DOHH2 (cell line): ENCODE measurements around the gene C14orf132.

Experiments used
- H3F3A ChIP-seq: fragments of 200-600 bp; sonication (generic), shearing (Covaris generic); 2 replicates; pipeline ENCODE4 v1.6.0; 2016; ENCODE audit warnings: antibody characterized with exemption, mild to moderate bottlenecking; ENCODE audit not compliant: control insufficient read depth, insufficient read depth
- H3K27ac ChIP-seq: fragments of 200-600 bp; sonication (generic); 2 replicates; pipeline ENCODE4 v1.5.1; 2014; ENCODE audit warnings: low read depth, mild to moderate bottlenecking, low read length, moderate library complexity
- H3K27me3 ChIP-seq: fragments of 200-600 bp; sonication (generic); 2 replicates; pipeline ENCODE4 v1.6.1; 2014; ENCODE audit warnings: mild to moderate bottlenecking, low read length, mixed read lengths; ENCODE audit not compliant: control insufficient read depth
- H3K36me3 ChIP-seq: fragments of 200-600 bp; sonication (generic); 2 replicates; pipeline ENCODE4 v1.6.1; 2014; ENCODE audit warnings: mild to moderate bottlenecking, low read length, moderate library complexity, mixed read lengths; ENCODE audit not compliant: control insufficient read depth
- H3K4me1 ChIP-seq: fragments of 200-600 bp; sonication (generic); 2 replicates; pipeline ENCODE4 v1.6.1; 2014; ENCODE audit warnings: mild to moderate bottlenecking, low read length, mixed read lengths; ENCODE audit not compliant: control insufficient read depth
- H3K4me2 ChIP-seq: fragments of 200-600 bp; sonication (generic); 2 replicates; pipeline ENCODE4 v1.6.0; 2014; ENCODE audit warnings: mild to moderate bottlenecking, low read length, moderate library complexity
- H3K4me3 ChIP-seq: fragments of 200-600 bp; sonication (generic); 2 replicates; pipeline ENCODE4 v1.5.1; 2014; ENCODE audit warnings: mild to moderate bottlenecking, low read length, mixed read lengths
- H3K79me2 ChIP-seq: fragments of 200-600 bp; sonication (generic); 2 replicates; pipeline ENCODE4 v1.6.1; 2014; ENCODE audit warnings: mild to moderate bottlenecking, low read length, mixed read lengths; ENCODE audit not compliant: control insufficient read depth
- H3K9me2 ChIP-seq: fragments of 200-600 bp; sonication (generic); replicated peaks from 2 replicates; pipeline ENCODE4 v1.6.1; 2014; ENCODE audit warnings: mild to moderate bottlenecking, low read length, mixed read lengths; ENCODE audit not compliant: control insufficient read depth
- H3K9me3 ChIP-seq: fragments of 200-600 bp; sonication (generic); 2 replicates; pipeline ENCODE4 v1.6.1; 2014; ENCODE audit warnings: antibody characterized with exemption, low read length, mixed read lengths; ENCODE audit not compliant: control insufficient read depth, insufficient read depth
- H4K20me1 ChIP-seq: fragments of 200-600 bp; sonication (generic); 2 replicates; pipeline ENCODE4 v1.6.0; 2014; ENCODE audit warnings: low read depth, mild to moderate bottlenecking, antibody characterized with exemption, low read length, moderate library complexity; ENCODE audit not compliant: control insufficient read depth, insufficient read depth
- EZH2phosphoT487 ChIP-seq: fragments of 200-600 bp; sonication (generic); IDR thresholded peaks from 2 replicates; pipeline ENCODE4 v1.6.1; 2017; ENCODE audit warnings: borderline replicate concordance, mild to moderate bottlenecking, antibody characterized with exemption, low read length, moderate library complexity, mixed read lengths
- TF ChIP-seq, protein P1 (sequence below): fragments of 200-600 bp; sonication (generic); IDR thresholded peaks from one replicate; pipeline ENCODE4 v1.5.1; 2014; ENCODE audit warnings: antibody characterized with exemption, mild to moderate bottlenecking, low read depth, low read length; ENCODE audit not compliant: poor library complexity, severe bottlenecking

C14orf132 gene

GRCh38 chr14:96134508-96134907, 95.3 kb downstream of the C14orf132 start:
- H3K9me2 ChIP-seq: no peaks in the 10 kb centered on the region

GRCh38 chr14:96135285-96135684, 96.1 kb downstream of the C14orf132 start:
- Histone ChIP-seq H3K4me3 (no peak overlapping the region), H3K9me2 (no peaks in the 10 kb centered on the region), H3K27ac (no peak overlapping the region), H4K20me1 (no peaks in the 10 kb centered on the region), H3K36me3 (no peaks in the 10 kb centered on the region), H3K4me2 (no peak overlapping the region), H3F3A (no peaks in the 10 kb centered on the region), H3K79me2 (no peaks in the 10 kb centered on the region), H3K9me3 (no peaks in the 10 kb centered on the region), H3K27me3 (0 out of 2 replicates have a peak, but pooled peaks cover 5% of the 10 kb centered on the region), H3K4me1 (0 out of 2 replicates have a peak, but pooled peaks cover 6% of the 10 kb centered on the region)
- TF ChIP-seq, protein P1, sequence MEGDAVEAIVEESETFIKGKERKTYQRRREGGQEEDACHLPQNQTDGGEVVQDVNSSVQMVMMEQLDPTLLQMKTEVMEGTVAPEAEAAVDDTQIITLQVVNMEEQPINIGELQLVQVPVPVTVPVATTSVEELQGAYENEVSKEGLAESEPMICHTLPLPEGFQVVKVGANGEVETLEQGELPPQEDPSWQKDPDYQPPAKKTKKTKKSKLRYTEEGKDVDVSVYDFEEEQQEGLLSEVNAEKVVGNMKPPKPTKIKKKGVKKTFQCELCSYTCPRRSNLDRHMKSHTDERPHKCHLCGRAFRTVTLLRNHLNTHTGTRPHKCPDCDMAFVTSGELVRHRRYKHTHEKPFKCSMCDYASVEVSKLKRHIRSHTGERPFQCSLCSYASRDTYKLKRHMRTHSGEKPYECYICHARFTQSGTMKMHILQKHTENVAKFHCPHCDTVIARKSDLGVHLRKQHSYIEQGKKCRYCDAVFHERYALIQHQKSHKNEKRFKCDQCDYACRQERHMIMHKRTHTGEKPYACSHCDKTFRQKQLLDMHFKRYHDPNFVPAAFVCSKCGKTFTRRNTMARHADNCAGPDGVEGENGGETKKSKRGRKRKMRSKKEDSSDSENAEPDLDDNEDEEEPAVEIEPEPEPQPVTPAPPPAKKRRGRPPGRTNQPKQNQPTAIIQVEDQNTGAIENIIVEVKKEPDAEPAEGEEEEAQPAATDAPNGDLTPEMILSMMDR: no peak
- TF ChIP-seq EZH2phosphoT487: no peak

More at GRCh38 chr14:96134508-96134907, 95.3 kb downstream of the C14orf132 start:
- Histone ChIP-seq H3K4me1 (0 out of 2 replicates have a peak, but pooled peaks cover 6% of the 10 kb centered on the region), H3K4me3 (no peak overlapping the region), H3K27ac (no peak overlapping the region), H3K9me3 (no peaks in the 10 kb centered on the region), H3K27me3 (0 out of 2 replicates have a peak, but pooled peaks cover 5% of the 10 kb centered on the region), H3K79me2 (no peaks in the 10 kb centered on the region), H4K20me1 (no peaks in the 10 kb centered on the region), H3K4me2 (no peak overlapping the region), H3F3A (no peaks in the 10 kb centered on the region), H3K36me3 (no peaks in the 10 kb centered on the region)
- no peak for TF ChIP-seq EZH2phosphoT487

DNA sequence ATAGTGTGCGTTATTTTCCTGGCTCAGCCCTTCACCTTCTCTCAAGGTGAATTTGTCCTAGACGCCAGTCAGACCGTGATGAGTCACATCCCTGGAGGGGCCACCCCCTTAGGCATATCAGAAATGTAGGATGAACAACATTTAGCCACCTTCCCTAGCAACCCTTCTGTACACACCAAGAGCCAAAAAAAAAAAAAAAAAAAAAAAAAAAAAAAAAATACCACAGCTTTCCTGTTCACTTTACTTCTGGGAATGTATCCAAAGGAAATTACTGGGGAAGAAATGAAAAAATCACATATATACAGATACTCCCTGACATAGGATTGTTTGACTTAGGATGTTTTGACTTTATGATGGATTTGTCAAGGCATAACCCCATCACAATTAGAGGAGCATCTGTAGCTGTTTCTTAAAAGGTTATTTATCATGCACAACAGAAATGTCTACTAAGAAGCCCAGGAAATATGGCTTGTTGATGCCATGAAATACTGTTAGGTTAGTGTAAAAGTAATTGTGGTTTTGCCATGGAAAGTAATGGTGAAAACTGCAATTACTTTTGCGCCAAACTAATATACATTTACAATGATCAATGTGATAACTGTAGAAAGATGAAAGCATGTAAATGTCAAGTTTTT, 97.3 kb downstream of the C14orf132 start:
- no peak overlapping the region for H3K4me3 ChIP-seq
- no peaks in the 10 kb centered on the region for H3K79me2 ChIP-seq
- H3K36me3 ChIP-seq: no peaks in the 10 kb centered on the region
- H3K27me3 ChIP-seq: 0 out of 2 replicates have a peak, but pooled peaks cover 5% of the 10 kb centered on the region
- no peak overlapping the region for H3K4me2 ChIP-seq
- TF ChIP-seq, protein P1: no peak
- H3K4me1 ChIP-seq: 0 out of 2 replicates have a peak, but pooled peaks cover 6% of the 10 kb centered on the region
- no peak overlapping the region for H3K27ac ChIP-seq
- no peaks in the 10 kb centered on the region for H3K9me3 ChIP-seq
- no peaks in the 10 kb centered on the region for H3F3A ChIP-seq
- no peaks in the 10 kb centered on the region for H3K9me2 ChIP-seq
- no peaks in the 10 kb centered on the region for H4K20me1 ChIP-seq

DNA sequence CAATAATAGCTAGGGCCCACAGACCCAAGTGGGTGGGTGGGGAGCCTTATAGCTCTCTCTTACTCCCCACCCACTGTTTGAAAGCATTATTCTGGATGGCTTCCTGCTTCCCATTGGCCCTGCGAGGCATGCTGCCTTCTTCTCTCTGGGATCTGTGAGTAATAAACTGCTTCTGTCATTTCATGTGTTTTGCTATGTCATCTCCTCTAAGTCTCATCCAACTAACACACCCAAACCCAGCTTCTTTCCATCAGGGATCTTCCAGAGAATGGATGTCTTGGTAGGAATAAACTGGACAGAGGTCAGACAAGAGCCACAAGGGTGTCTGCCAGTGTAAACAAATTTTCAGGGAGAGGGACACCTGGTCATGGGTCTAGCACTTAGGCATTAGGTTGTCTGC, 99.1 kb downstream of the C14orf132 start:
- Histone ChIP-seq H4K20me1 (no peaks in the 10 kb centered on the region), H3K4me1 (no peaks in the 10 kb centered on the region), H3K27me3 (0 out of 2 replicates have a peak, but pooled peaks cover under 1% of the 10 kb centered on the region), H3K36me3 (no peaks in the 10 kb centered on the region), H3K4me2 (no peak overlapping the region), H3K4me3 (no peak overlapping the region), H3K9me3 (no peaks in the 10 kb centered on the region), H3F3A (no peaks in the 10 kb centered on the region), H3K27ac (no peak overlapping the region), H3K9me2 (no peaks in the 10 kb centered on the region), H3K79me2 (no peaks in the 10 kb centered on the region)
- TF ChIP-seq, protein P1: no peak
